HepG2 (cell line): ENCODE data around the gene CCDC177. TPM values are rescaled to one million over a fixed set of nuclear protein-coding genes. Genes with fewer than 3 reads are reported as not detected.

ENCODE experiments used
- BORCS8-MEF2B ChIP-seq: sonication (generic); formaldehyde crosslinking; IDR thresholded peaks from 2 replicates; pipeline ENCODE4 v1.8.0; 2022; ENCODE audit warnings: mild to moderate bottlenecking, missing genetic modification reagents
- MXD4 ChIP-seq: IDR thresholded peaks from 2 replicates; pipeline ENCODE4 v1.6.1; 2016; ENCODE audit warnings: mild to moderate bottlenecking, missing biosample characterization, missing genetic modification reagents
- SIN3B ChIP-seq: fragments of 150-350 bp; IDR thresholded peaks from 2 replicates; pipeline ENCODE4 v1.6.1; 2014; ENCODE audit warnings: low read length
- TIGD3 ChIP-seq: sonication (generic); formaldehyde crosslinking; IDR thresholded peaks from 2 replicates; pipeline ENCODE4 v1.5.1; 2020; ENCODE audit warnings: mild to moderate bottlenecking, missing genetic modification reagents, borderline replicate concordance
- ZFP91 ChIP-seq: sonication (generic); formaldehyde crosslinking; IDR thresholded peaks from 2 replicates; pipeline ENCODE4 v1.9.0; 2022; ENCODE audit warnings: missing genetic modification reagents, mild to moderate bottlenecking, borderline replicate concordance
- ZNF30 ChIP-seq: sonication (generic); formaldehyde crosslinking; IDR thresholded peaks from 2 replicates; pipeline ENCODE4 v1.5.0; 2020; ENCODE audit warnings: mild to moderate bottlenecking, missing genetic modification reagents
- ZNF512 ChIP-seq: sonication (generic); formaldehyde crosslinking; IDR thresholded peaks from 2 replicates; pipeline ENCODE4 v1.4.0; 2020; ENCODE audit warnings: mild to moderate bottlenecking, missing genetic modification reagents
- ZNF513 ChIP-seq: sonication (generic); formaldehyde crosslinking; conservative IDR thresholded peaks from 2 replicates; pipeline ENCODE4 v1.5.0; 2020; ENCODE audit warnings: missing genetic modification reagents
- ZNF574 ChIP-seq: sonication (generic); formaldehyde crosslinking; IDR thresholded peaks from 2 replicates; pipeline ENCODE4 v1.4.0; 2020; ENCODE audit warnings: missing genetic modification reagents
- ZNF737 ChIP-seq: sonication (generic); formaldehyde crosslinking; IDR thresholded peaks from 2 replicates; pipeline ENCODE4 v1.5.0; 2020; ENCODE audit warnings: missing genetic modification reagents, mild to moderate bottlenecking, borderline replicate concordance
- ZSCAN12 ChIP-seq: sonication (generic); formaldehyde crosslinking; IDR thresholded peaks from 2 replicates; pipeline ENCODE4 v1.9.0; 2021; ENCODE audit warnings: mild to moderate bottlenecking, missing genetic modification reagents
- polyA plus RNA-seq, 8 experiments: library from polyadenylated mRNA; depleted of rRNA in 3 of 8; stranded (reverse) in 7 of 8; unstranded in 1 of 8; fragments of >200 nt; fragmentation: Illumina TruSeq in 4 of 8; extraction: Trizol in 4 of 8; gene quantifications; 2 replicates each; pipeline versions ENCODE4 v1.2.1 to v1.2.3, GENCODE V29; 2011 to 2016; ENCODE audit warnings: low read depth in 4 of 8, missing spikeins in 1 of 8, mixed read lengths in 1 of 8; ENCODE audit not compliant: insufficient read depth in 1 of 8
- total RNA-seq, 5 experiments: library from RNA; depleted of rRNA; stranded (reverse); fragments of >200 nt; fragmentation: Illumina TruSeq; extraction: Trizol; gene quantifications; 2 replicates each; pipeline ENCODE4 v1.2.3, GENCODE V29; 2016; ENCODE audit warnings: low read depth in 1 of 5

CCDC177 gene
- total and polyA plus RNA-seq, 2 of the 13 experiments (the other 11 are each of a cell fraction or from before 2014, with no cell fraction given) = not detected

GRCh38 chr14:69612014-69612782 is 37.5 kb upstream of the CCDC177 start (continued):
- TF ChIP-seq ZNF574 (CRISPR knock-in tag) (0 out of 2 replicates have a peak, but pooled peaks have one; percentile 7), ZNF512 (CRISPR knock-in tag) (no peak), ZNF737 (CRISPR knock-in tag) (no peak), ZFP91 (CRISPR knock-in tag) (0 out of 2 replicates have a peak, but pooled peaks have one; percentile 3), TIGD3 (no peak), SIN3B (no peak), ZNF30 (CRISPR knock-in tag) (no peak), ZNF513 (CRISPR knock-in tag) (no peak), MXD4 (CRISPR knock-in tag) (no peak), BORCS8-MEF2B (CRISPR knock-in tag) (no peak), ZSCAN12 (CRISPR knock-in tag) (no peak)
